ENCODE measurements around the gene TMPO.

DNA sequence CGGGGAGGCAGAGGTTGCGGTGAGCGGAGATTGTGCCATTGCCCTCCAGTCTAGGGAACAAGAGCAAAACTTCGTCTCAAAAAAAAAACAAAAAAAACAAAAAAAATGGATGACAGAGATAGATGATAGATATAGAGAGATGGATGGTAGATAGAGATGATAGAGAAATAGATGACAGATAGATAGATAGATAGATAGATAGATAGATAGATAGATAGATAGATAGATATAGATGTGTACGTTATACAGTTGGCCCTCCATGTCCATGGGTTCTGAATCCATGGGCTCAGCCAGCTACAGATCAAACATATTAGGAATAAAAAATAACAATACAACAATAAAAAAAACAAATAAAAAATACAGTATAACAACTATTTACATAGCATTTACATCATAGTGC is 65.3 kb downstream of the TMPO start:
- TF ChIP-seq, protein P1, sequence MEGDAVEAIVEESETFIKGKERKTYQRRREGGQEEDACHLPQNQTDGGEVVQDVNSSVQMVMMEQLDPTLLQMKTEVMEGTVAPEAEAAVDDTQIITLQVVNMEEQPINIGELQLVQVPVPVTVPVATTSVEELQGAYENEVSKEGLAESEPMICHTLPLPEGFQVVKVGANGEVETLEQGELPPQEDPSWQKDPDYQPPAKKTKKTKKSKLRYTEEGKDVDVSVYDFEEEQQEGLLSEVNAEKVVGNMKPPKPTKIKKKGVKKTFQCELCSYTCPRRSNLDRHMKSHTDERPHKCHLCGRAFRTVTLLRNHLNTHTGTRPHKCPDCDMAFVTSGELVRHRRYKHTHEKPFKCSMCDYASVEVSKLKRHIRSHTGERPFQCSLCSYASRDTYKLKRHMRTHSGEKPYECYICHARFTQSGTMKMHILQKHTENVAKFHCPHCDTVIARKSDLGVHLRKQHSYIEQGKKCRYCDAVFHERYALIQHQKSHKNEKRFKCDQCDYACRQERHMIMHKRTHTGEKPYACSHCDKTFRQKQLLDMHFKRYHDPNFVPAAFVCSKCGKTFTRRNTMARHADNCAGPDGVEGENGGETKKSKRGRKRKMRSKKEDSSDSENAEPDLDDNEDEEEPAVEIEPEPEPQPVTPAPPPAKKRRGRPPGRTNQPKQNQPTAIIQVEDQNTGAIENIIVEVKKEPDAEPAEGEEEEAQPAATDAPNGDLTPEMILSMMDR (IDR thresholded peaks at IDR 0.05): no peak
- no peak for TF ChIP-seq POLR2A (IDR thresholded peaks at IDR 0.05)

Measured in esophagus squamous epithelium (tissue), 4 donors.